ENCODE results near the gene COG7. TPM values are rescaled to one million over a fixed set of nuclear protein-coding genes. Genes with fewer than 3 reads are reported as not detected.

The COG7 gene
- total and polyA plus RNA-seq, 2 donors (not counting 1 experiment from before 2014, with no cell fraction given) = 17.5 to 20.9 TPM

- Histone ChIP-seq H4K20me1 (ENCODE audit: control insufficient read depth, extremely low read depth, insufficient read depth, low read length) (no peaks in the 10 kb centered on the region), H3K4me3 (replicated peaks in 1 of 4; ENCODE audit: control extremely low read depth in 1 of 4, insufficient read depth in 1 of 4, low read depth in 3 of 4, low read length in 4 of 4) (no peak overlapping the region), H3K27me3 (ENCODE audit: control insufficient read depth, insufficient read depth, low read length) (no peaks in the 10 kb centered on the region), H3K4me2 (ENCODE audit: extremely low read depth, insufficient read depth, low read length) (no peak overlapping the region), H3K79me2 (ENCODE audit: control insufficient read depth, insufficient read depth, low read length) (no peaks in the 10 kb centered on the region), H3K4me1 (ENCODE audit: control insufficient read depth, extremely low read depth, insufficient read depth, low read length) (peaks cover 4% of the 10 kb centered on the region), H3K27ac (ENCODE audit: insufficient read depth, low read length) (no peak overlapping the region), H3K9me3 (ENCODE audit: control insufficient read depth, insufficient read depth, low read depth, low read length) (no peaks in the 10 kb centered on the region), H2AFZ (ENCODE audit: low read length) (no peak overlapping the region), H3K9ac (ENCODE audit: insufficient read depth, low read length) (no peak overlapping the region), H3K36me3 (ENCODE audit: control insufficient read depth, insufficient read depth, low read length) (peaks cover 11% of the 10 kb centered on the region)
- DNase-seq (ENCODE audit: low read depth in 2 of 2) = no peak
- TF ChIP-seq CTCF (conservative IDR thresholded peaks at IDR 0.05 in 1 of 2, IDR thresholded peaks at IDR 0.05 in 1 of 2; ENCODE audit: low read depth in 1 of 2, low read length in 2 of 2) (no peak), EZH2 (IDR thresholded peaks at IDR 0.05; ENCODE audit: low read length, missing control alignments) (no peak)
Measured at GRCh38 chr16:23409522-23409921, 43.5 kb downstream of the COG7 start.

GRCh38 chr16:23408823-23409298 lies 44.1 kb downstream of the COG7 start:
- Histone ChIP-seq H3K4me2 (ENCODE audit: extremely low read depth, insufficient read depth, low read length) (no peak overlapping the region), H3K4me1 (ENCODE audit: control insufficient read depth, extremely low read depth, insufficient read depth, low read length) (peaks cover 6% of the 10 kb centered on the region), H3K27me3 (ENCODE audit: control insufficient read depth, insufficient read depth, low read length) (no peaks in the 10 kb centered on the region), H2AFZ (ENCODE audit: low read length) (no peak overlapping the region), H3K79me2 (ENCODE audit: control insufficient read depth, insufficient read depth, low read length) (no peaks in the 10 kb centered on the region), H3K9me3 (ENCODE audit: control insufficient read depth, insufficient read depth, low read depth, low read length) (no peaks in the 10 kb centered on the region), H3K27ac (ENCODE audit: insufficient read depth, low read length) (no peak overlapping the region), H3K9ac (ENCODE audit: insufficient read depth, low read length) (no peak overlapping the region), H4K20me1 (ENCODE audit: control insufficient read depth, extremely low read depth, insufficient read depth, low read length) (no peaks in the 10 kb centered on the region), H3K4me3 (replicated peaks in 1 of 4; ENCODE audit: control extremely low read depth in 1 of 4, insufficient read depth in 1 of 4, low read depth in 3 of 4, low read length in 4 of 4) (no peak overlapping the region), H3K36me3 (ENCODE audit: control insufficient read depth, insufficient read depth, low read length) (peaks cover 11% of the 10 kb centered on the region)
- no peak for TF ChIP-seq CTCF (conservative IDR thresholded peaks at IDR 0.05 in 1 of 2, IDR thresholded peaks at IDR 0.05 in 1 of 2; ENCODE audit: low read depth in 1 of 2, low read length in 2 of 2)
- no peak for TF ChIP-seq EZH2 (IDR thresholded peaks at IDR 0.05; ENCODE audit: low read length, missing control alignments)
- peak; percentile 74 to 76 for DNase-seq (ENCODE audit: low read depth in 2 of 2)

- Histone ChIP-seq H3K4me3 (replicated peaks in 1 of 4; ENCODE audit: control extremely low read depth in 1 of 4, insufficient read depth in 1 of 4, low read depth in 3 of 4, low read length in 4 of 4) (no peak overlapping the region), H3K27ac (ENCODE audit: insufficient read depth, low read length) (no peak overlapping the region), H4K20me1 (ENCODE audit: control insufficient read depth, extremely low read depth, insufficient read depth, low read length) (no peaks in the 10 kb centered on the region), H3K9me3 (ENCODE audit: control insufficient read depth, insufficient read depth, low read depth, low read length) (no peaks in the 10 kb centered on the region), H3K36me3 (ENCODE audit: control insufficient read depth, insufficient read depth, low read length) (peaks cover 7% of the 10 kb centered on the region), H3K4me1 (ENCODE audit: control insufficient read depth, extremely low read depth, insufficient read depth, low read length) (peaks cover 6% of the 10 kb centered on the region), H2AFZ (ENCODE audit: low read length) (no peak overlapping the region), H3K27me3 (ENCODE audit: control insufficient read depth, insufficient read depth, low read length) (no peaks in the 10 kb centered on the region), H3K9ac (ENCODE audit: insufficient read depth, low read length) (no peak overlapping the region), H3K4me2 (ENCODE audit: extremely low read depth, insufficient read depth, low read length) (no peak overlapping the region), H3K79me2 (ENCODE audit: control insufficient read depth, insufficient read depth, low read length) (no peaks in the 10 kb centered on the region)
- TF ChIP-seq CTCF (conservative IDR thresholded peaks at IDR 0.05 in 1 of 2, IDR thresholded peaks at IDR 0.05 in 1 of 2; ENCODE audit: low read depth in 1 of 2, low read length in 2 of 2) = no peak
- no peak for TF ChIP-seq EZH2 (IDR thresholded peaks at IDR 0.05; ENCODE audit: low read length, missing control alignments)
- DNase-seq (ENCODE audit: low read depth in 2 of 2) = no peak
Measured at GRCh38 chr16:23408242-23408822, 44.7 kb downstream of the COG7 start.
